ENCODE data around the gene CDKN2A. TPM values are rescaled to one million over a fixed set of nuclear protein-coding genes. Genes with fewer than 3 reads are reported as not detected.

CDKN2A gene
- total RNA-seq, 4 donors from 2014 or later: 0.94 to 9.7 (median 2.7) TPM; not detected in 1

DNA sequence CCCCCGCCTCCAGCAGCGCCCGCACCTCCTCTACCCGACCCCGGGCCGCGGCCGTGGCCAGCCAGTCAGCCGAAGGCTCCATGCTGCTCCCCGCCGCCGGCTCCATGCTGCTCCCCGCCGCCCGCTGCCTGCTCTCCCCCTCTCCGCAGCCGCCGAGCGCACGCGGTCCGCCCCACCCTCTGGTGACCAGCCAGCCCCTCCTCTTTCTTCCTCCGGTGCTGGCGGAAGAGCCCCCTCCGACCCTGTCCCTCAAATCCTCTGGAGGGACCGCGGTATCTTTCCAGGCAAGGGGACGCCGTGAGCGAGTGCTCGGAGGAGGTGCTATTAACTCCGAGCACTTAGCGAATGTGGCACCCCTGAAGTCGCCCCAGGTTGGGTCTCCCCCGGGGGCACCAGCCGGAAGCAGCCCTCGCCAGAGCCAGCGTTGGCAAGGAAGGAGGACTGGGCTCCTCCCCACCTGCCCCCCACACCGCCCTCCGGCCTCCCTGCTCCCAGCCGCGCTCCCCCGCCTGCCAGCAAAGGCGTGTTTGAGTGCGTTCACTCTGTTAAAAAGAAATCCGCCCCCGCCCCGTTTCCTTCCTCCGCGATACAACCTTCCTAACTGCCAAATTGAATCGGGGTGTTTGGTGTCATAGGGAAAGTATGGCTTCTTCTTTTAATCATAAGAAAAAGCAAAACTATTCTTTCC lies 19.3 kb downstream of the CDKN2A start:
- no peak for TF ChIP-seq EP300 (IDR thresholded peaks at IDR 0.05)
- TF ChIP-seq, protein P1, sequence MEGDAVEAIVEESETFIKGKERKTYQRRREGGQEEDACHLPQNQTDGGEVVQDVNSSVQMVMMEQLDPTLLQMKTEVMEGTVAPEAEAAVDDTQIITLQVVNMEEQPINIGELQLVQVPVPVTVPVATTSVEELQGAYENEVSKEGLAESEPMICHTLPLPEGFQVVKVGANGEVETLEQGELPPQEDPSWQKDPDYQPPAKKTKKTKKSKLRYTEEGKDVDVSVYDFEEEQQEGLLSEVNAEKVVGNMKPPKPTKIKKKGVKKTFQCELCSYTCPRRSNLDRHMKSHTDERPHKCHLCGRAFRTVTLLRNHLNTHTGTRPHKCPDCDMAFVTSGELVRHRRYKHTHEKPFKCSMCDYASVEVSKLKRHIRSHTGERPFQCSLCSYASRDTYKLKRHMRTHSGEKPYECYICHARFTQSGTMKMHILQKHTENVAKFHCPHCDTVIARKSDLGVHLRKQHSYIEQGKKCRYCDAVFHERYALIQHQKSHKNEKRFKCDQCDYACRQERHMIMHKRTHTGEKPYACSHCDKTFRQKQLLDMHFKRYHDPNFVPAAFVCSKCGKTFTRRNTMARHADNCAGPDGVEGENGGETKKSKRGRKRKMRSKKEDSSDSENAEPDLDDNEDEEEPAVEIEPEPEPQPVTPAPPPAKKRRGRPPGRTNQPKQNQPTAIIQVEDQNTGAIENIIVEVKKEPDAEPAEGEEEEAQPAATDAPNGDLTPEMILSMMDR (IDR thresholded peaks at IDR 0.05): no peak
- TF ChIP-seq POLR2AphosphoS5 (IDR thresholded peaks at IDR 0.05): no peak
- TF ChIP-seq POLR2A (IDR thresholded peaks at IDR 0.05): no peak
- Histone ChIP-seq H3K4me3 (peak overlapping the region in 1 of 2 donors; percentile 49), H3K9me3 (no peaks in the 10 kb centered on the region), H3K27me3 (peaks cover 100% of the 10 kb centered on the region), H3K4me1 (peaks cover 5 to 30% (median 15%) of the 10 kb centered on the region in 3 donors), H3K36me3 (no peaks in the 10 kb centered on the region), H3K27ac (no peak overlapping the region)
- WGBS, 2 donors (ENCODE audit: low coverage in 1 of 2): 0% methylated on average over 3 of the region's 51 CpGs; no CpG with 5 or more reads in 1 of the 2 donors
- peak; percentile 39 for ATAC-seq

DNA sequence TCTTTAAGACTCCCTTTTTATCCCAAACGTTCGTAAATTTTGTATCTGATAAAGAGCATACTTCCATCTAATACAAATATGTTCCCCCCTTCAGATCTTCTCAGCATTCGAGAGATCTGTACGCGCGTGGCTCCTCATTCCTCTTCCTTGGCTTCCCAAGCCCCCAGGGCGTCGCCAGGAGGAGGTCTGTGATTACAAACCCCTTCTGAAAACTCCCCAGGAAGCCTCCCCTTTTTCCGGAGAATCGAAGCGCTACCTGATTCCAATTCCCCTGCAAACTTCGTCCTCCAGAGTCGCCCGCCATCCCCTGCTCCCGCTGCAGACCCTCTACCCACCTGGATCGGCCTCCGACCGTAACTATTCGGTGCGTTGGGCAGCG lies 19.9 kb downstream of the CDKN2A start:
- peak overlapping the region in 1 of 2 donors; percentile 49 for H3K4me3 ChIP-seq
- no peaks in the 10 kb centered on the region for H3K36me3 ChIP-seq
- H3K9me3 ChIP-seq: no peaks in the 10 kb centered on the region
- ATAC-seq: no peak
- H3K27ac ChIP-seq: no peak overlapping the region
- H3K4me1 ChIP-seq: peaks cover 5 to 35% (median 15%) of the 10 kb centered on the region in 3 donors
- peaks cover 100% of the 10 kb centered on the region for H3K27me3 ChIP-seq
- 0 to 6% methylated on average over 8 to 17 of the region's 21 CpGs for WGBS, 2 donors (ENCODE audit: low coverage in 1 of 2)
- no peak for TF ChIP-seq EP300 (IDR thresholded peaks at IDR 0.05)
- TF ChIP-seq POLR2AphosphoS5 (IDR thresholded peaks at IDR 0.05): no peak
- TF ChIP-seq, protein P1 (IDR thresholded peaks at IDR 0.05): no peak
- TF ChIP-seq POLR2A (IDR thresholded peaks at IDR 0.05): no peak

DNA sequence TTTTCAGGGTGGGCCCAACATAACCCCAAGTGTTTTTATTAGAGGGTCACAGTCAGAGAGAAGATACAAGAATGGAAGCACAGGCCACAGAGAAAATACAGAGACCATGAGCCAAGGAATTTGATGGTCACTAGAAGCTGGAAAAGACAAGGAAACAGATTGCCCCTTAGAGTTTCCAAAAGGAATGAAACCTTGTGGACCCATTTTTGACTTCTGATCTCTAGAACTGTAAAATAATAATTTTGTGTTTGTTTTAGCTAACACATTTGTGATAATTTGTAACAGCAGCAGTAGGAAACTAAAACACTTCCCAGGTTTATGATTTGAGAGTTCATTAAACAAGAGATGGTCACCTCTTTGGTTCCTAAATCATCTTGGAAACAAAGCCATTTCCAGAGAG lies 21.8 kb downstream of the CDKN2A start:
- H3K27me3 ChIP-seq: peaks cover 100% of the 10 kb centered on the region
- no peak for TF ChIP-seq EP300 (IDR thresholded peaks at IDR 0.05)
- no peaks in the 10 kb centered on the region for H3K9me3 ChIP-seq

DNA sequence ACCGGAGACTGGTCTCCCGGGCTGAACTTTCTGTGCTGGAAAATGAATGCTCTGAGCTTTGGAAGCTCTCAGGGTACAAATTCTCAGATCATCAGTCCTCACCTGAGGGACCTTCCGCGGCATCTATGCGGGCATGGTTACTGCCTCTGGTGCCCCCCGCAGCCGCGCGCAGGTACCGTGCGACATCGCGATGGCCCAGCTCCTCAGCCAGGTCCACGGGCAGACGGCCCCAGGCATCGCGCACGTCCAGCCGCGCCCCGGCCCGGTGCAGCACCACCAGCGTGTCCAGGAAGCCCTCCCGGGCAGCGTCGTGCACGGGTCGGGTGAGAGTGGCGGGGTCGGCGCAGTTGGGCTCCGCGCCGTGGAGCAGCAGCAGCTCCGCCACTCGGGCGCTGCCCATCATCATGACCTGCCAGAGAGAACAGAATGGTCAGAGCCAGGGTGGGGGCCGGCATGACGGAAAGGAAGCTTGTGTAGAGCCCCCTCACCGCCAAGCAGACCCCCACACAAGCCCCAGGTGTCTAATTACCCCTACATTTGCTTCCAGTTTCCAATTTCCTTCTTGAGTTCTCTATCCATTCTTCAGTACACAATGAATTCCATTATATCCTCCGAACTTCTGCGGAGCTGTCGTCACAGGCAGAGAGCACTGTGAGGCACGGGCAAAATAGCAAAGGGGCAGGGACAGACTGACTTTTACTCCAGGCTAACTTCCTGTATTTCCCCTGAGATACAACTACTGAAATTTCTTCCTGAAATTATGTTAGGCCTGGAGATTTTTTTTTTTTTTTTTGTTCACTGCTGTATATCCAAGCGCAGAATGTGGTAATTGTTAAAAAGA lies 23.2 kb downstream of the CDKN2A start:
- H3K36me3 ChIP-seq: no peaks in the 10 kb centered on the region
- 7 to 9% methylated on average over 5 to 11 of the region's 45 CpGs for WGBS, 2 donors (ENCODE audit: low coverage in 1 of 2)
- no peaks in the 10 kb centered on the region for H3K9me3 ChIP-seq
- TF ChIP-seq POLR2AphosphoS5 (IDR thresholded peaks at IDR 0.05) (no peak), EP300 (IDR thresholded peaks at IDR 0.05) (no peak), POLR2A (IDR thresholded peaks at IDR 0.05) (no peak)
- TF ChIP-seq, protein P1 (IDR thresholded peaks at IDR 0.05): no peak
- peaks cover 100% of the 10 kb centered on the region for H3K27me3 ChIP-seq
- peaks cover 5 to 56% (median 20%) of the 10 kb centered on the region in 3 donors for H3K4me1 ChIP-seq
- no peak overlapping the region for H3K27ac ChIP-seq
- no peak for ATAC-seq
- no peak overlapping the region for H3K4me3 ChIP-seq

More for the DNA sequence above, 21.8 kb downstream of the CDKN2A start:
- Histone ChIP-seq H3K4me1 (peaks cover 5 to 52% (median 20%) of the 10 kb centered on the region in 3 donors), H3K36me3 (no peaks in the 10 kb centered on the region), H3K4me3 (no peak overlapping the region), H3K27ac (no peak overlapping the region)
- no peak for ATAC-seq

DNA sequence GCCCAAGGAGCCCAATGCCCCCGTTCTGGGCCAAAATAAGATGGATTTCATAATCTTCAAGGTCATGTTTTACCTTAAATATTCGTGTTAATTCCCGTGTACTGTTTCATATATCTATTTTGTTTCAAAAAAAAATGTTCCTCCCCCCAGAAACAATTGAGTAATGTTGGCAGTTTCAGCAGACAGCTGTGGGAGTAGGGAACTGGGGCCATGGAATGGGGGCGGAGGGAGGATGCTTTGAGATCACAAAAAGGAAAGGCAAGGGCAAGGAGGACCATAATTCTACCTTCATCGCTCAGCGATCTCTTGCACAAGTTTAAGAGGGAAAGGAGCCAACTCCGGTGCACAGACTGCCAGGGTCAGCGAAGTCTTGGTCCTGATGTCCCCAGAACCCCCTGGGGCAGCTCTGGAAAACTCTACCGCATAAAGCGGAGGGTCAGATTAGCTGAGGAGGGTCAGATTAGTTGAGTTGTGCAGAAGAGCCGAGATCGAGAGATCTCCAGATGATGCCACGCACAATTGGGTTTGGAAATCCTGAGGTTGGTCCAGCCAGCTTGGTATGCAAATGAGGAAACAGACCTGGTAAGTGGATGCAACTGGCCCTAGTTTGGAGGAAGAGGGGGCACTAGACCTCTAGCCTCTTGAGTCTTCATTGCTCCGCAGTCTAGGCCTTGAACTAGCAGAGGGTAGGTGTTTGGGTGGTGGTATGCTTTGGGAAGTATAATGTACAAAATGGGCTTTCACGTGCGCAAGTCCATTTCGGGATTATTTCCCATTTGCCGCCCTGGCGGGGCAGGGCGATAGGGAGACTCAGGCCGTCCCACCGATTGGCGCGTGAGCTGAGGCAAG lies 24.0 kb downstream of the CDKN2A start:
- Histone ChIP-seq H3K4me1 (peaks cover 5 to 60% (median 26%) of the 10 kb centered on the region in 3 donors), H3K4me3 (no peak overlapping the region), H3K9me3 (no peaks in the 10 kb centered on the region), H3K36me3 (no peaks in the 10 kb centered on the region), H3K27me3 (peaks cover 100% of the 10 kb centered on the region), H3K27ac (no peak overlapping the region)
- no peak for ATAC-seq
- WGBS, 2 donors (ENCODE audit: low coverage in 1 of 2): 8 to 19% methylated on average over 12 of the region's 24 CpGs
- TF ChIP-seq, protein P1 (IDR thresholded peaks at IDR 0.05): no peak
- TF ChIP-seq POLR2AphosphoS5 (IDR thresholded peaks at IDR 0.05) (no peak), POLR2A (IDR thresholded peaks at IDR 0.05) (no peak), EP300 (IDR thresholded peaks at IDR 0.05) (no peak)

Data from gastroesophageal sphincter (tissue), 4 donors.